ENCODE data around the gene PEAR1. TPM values are rescaled to one million over a fixed set of nuclear protein-coding genes. Genes with fewer than 3 reads are reported as not detected.
A peak's percentile ranks its signal among the peaks of the same experiment; 100 is the strongest.

Gene PEAR1
- total RNA-seq, 1 donor from 2014 or later, result 50.7 TPM

DNA sequence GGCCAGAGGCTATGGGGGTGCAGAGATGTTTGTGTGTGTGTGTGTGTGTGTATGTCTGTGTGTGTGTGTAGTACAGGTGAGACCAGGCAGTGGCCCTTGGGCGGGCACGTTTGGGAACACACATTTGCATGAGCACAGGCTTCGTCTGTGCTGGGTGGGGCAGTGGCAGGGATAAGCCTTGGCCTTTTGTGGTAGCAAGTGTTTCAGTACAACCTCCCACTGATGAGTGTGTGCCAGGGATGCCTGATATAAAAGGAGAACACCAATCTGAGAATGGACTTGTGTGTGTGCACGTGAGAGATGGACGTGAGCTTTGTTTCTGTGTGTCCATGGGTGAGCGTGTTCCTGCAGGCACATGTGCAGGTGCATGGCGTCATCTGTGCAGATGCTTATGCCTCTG lies 29.9 kb upstream of the PEAR1 start:
- TF ChIP-seq, protein P1, sequence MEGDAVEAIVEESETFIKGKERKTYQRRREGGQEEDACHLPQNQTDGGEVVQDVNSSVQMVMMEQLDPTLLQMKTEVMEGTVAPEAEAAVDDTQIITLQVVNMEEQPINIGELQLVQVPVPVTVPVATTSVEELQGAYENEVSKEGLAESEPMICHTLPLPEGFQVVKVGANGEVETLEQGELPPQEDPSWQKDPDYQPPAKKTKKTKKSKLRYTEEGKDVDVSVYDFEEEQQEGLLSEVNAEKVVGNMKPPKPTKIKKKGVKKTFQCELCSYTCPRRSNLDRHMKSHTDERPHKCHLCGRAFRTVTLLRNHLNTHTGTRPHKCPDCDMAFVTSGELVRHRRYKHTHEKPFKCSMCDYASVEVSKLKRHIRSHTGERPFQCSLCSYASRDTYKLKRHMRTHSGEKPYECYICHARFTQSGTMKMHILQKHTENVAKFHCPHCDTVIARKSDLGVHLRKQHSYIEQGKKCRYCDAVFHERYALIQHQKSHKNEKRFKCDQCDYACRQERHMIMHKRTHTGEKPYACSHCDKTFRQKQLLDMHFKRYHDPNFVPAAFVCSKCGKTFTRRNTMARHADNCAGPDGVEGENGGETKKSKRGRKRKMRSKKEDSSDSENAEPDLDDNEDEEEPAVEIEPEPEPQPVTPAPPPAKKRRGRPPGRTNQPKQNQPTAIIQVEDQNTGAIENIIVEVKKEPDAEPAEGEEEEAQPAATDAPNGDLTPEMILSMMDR (IDR thresholded peaks at IDR 0.05; ENCODE audit: unreplicated experiment), result no peak
- Mint-ChIP-seq H3K36me3 (ENCODE audit: low read depth, unreplicated experiment) (peaks cover 10% of the 10 kb centered on the region), H3K4me3 (ENCODE audit: unreplicated experiment) (peak overlapping the region; percentile 50), H3K4me1 (ENCODE audit: unreplicated experiment) (peaks cover 26% of the 10 kb centered on the region), H3K27me3 (ENCODE audit: unreplicated experiment) (peaks cover 34% of the 10 kb centered on the region), H3K9me3 (ENCODE audit: unreplicated experiment) (no peaks in the 10 kb centered on the region), H3K27ac (ENCODE audit: unreplicated experiment) (no peak overlapping the region)
- DNase-seq (ENCODE audit: low spot score), result no peak

DNA sequence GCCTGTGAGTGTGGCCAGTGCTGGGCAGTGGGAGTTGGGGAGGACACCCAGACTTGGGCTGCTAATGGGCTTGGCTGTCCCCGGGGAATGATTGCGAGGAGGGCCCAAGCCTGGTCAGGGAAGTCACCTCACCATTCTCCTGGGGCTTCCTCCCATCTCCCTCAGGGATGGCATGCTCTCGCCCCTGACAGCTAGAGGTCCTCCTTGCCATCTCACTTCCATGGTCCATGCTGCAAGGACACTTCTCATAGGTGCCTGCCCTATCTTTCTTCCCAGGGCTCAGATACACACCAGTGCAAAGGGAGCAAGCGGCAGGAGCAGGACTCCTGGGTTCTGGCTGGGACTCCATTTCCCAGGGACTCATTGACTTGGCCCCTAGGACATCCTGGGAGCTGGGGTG lies 28.7 kb upstream of the PEAR1 start:
- DNase-seq (ENCODE audit: low spot score), result no peak
- Mint-ChIP-seq H3K4me3 (ENCODE audit: unreplicated experiment) (no peak overlapping the region), H3K27ac (ENCODE audit: unreplicated experiment) (peak overlapping the region; percentile 38), H3K36me3 (ENCODE audit: low read depth, unreplicated experiment) (peaks cover 10% of the 10 kb centered on the region), H3K9me3 (ENCODE audit: unreplicated experiment) (no peaks in the 10 kb centered on the region), H3K4me1 (ENCODE audit: unreplicated experiment) (peaks cover 24% of the 10 kb centered on the region), H3K27me3 (ENCODE audit: unreplicated experiment) (peaks cover 29% of the 10 kb centered on the region)
- TF ChIP-seq, protein P1 (IDR thresholded peaks at IDR 0.05; ENCODE audit: unreplicated experiment), result no peak

DNA sequence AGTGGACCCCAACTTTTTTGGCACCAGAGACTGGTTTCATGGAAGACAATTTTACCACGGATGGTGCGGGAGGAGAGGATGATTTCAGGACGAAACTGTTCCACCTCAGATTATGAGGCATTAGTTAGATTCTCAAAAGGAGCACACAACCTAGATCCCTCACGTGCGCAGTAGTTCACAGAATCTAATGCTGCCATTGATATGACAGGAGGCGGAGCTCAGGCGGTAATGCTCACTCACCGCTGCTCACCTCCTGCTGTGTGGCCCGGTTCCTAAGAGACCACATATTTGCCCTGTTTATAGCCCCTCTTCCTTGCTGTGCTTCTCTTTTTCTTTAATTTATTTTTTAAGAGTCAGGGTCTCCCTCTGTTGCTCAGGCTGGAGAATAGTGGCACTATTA lies 28.3 kb upstream of the PEAR1 start:
- Mint-ChIP-seq H3K36me3 (ENCODE audit: low read depth, unreplicated experiment) (peaks cover 10% of the 10 kb centered on the region), H3K27ac (ENCODE audit: unreplicated experiment) (peak overlapping the region; percentile 38)

DNA sequence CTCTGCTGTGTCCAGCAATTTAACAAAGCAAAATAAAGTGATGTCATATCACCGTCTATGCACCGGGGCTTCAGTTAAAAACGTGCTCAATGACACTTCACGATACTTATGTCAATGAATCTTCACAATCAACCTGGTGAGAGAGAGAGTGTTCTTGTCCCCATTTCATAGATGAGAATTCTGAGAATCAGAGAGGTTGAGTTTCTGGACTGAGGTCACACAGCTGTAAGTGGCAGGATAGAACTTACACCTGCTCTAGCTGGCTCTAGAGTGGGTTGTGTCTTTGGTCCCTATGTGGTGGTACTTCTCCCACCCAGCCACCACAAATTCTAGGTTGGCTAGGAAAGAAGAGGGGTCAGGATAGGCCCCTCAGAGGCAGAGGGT lies 27.7 kb upstream of the PEAR1 start:
- no peak overlapping the region for H3K4me3 Mint-ChIP-seq (ENCODE audit: unreplicated experiment)
- H3K9me3 Mint-ChIP-seq (ENCODE audit: unreplicated experiment), result no peaks in the 10 kb centered on the region
- TF ChIP-seq, protein P1 (IDR thresholded peaks at IDR 0.05; ENCODE audit: unreplicated experiment), result no peak
- no peak overlapping the region for H3K27ac Mint-ChIP-seq (ENCODE audit: unreplicated experiment)
- DNase-seq (ENCODE audit: low spot score), result no peak
- H3K27me3 Mint-ChIP-seq (ENCODE audit: unreplicated experiment), result peaks cover 27% of the 10 kb centered on the region
- peaks cover 10% of the 10 kb centered on the region for H3K36me3 Mint-ChIP-seq (ENCODE audit: low read depth, unreplicated experiment)
- peaks cover 21% of the 10 kb centered on the region for H3K4me1 Mint-ChIP-seq (ENCODE audit: unreplicated experiment)

More for the DNA sequence above, 28.3 kb upstream of the PEAR1 start:
- no peak overlapping the region for H3K4me3 Mint-ChIP-seq (ENCODE audit: unreplicated experiment)
- peaks cover 23% of the 10 kb centered on the region for H3K4me1 Mint-ChIP-seq (ENCODE audit: unreplicated experiment)
- peaks cover 27% of the 10 kb centered on the region for H3K27me3 Mint-ChIP-seq (ENCODE audit: unreplicated experiment)
- TF ChIP-seq, protein P1 (IDR thresholded peaks at IDR 0.05; ENCODE audit: unreplicated experiment), result no peak
- DNase-seq (ENCODE audit: low spot score), result no peak
- H3K9me3 Mint-ChIP-seq (ENCODE audit: unreplicated experiment), result no peaks in the 10 kb centered on the region

DNA sequence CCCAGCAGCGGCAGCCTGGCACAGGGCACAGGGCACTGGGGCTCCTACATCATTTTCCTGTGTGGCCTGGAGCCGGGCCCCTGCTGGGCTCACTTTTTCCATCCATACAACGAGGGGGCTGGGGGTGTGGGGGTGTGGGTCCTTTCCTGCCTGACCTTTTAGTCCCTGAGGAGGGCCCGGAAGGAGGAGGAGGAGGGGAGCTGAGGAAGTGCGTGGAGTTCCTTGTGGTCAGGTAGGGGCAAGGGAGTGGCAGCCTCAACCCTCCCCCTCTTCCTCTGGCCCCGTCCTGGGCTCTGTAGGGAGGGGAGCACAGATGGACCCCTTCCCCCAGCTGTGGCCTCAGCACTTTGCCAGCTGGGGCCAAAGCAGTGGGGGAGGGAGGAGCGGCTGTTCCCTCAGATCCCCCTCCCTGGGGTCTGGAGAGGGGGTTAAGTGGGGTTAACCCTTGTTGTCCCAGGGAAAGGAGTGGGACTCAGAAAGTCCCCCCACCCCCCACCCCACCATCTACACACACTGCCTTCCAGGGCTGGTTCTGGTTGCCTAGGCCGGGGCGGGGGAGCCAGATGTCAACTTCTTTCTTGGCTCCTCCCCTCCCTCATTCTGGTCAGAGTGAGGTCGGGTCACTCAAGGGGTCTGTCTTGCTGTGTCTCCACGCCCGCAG lies 27.1 kb upstream of the PEAR1 start:
- Mint-ChIP-seq H3K36me3 (ENCODE audit: low read depth, unreplicated experiment) (peaks cover 10% of the 10 kb centered on the region), H3K27ac (ENCODE audit: unreplicated experiment) (no peak overlapping the region), H3K4me1 (ENCODE audit: unreplicated experiment) (peaks cover 21% of the 10 kb centered on the region), H3K4me3 (ENCODE audit: unreplicated experiment) (no peak overlapping the region), H3K27me3 (ENCODE audit: unreplicated experiment) (peaks cover 27% of the 10 kb centered on the region), H3K9me3 (ENCODE audit: unreplicated experiment) (no peaks in the 10 kb centered on the region)
- TF ChIP-seq, protein P1 (IDR thresholded peaks at IDR 0.05; ENCODE audit: unreplicated experiment), result no peak
- DNase-seq (ENCODE audit: low spot score), result no peak

Data from endothelial cell (in vitro differentiated cells).